HG03439 (cell line): ENCODE measurements around the gene CFAP161.

Source experiments
- ATAC-seq: cut with Tn5 transposase; IDR thresholded peaks from one replicate; pipeline ENCODE4 v1.9.1; 2021; ENCODE audit warnings: mild to moderate bottlenecking, moderate library complexity; ENCODE audit not compliant: unreplicated experiment

Gene CFAP161

DNA sequence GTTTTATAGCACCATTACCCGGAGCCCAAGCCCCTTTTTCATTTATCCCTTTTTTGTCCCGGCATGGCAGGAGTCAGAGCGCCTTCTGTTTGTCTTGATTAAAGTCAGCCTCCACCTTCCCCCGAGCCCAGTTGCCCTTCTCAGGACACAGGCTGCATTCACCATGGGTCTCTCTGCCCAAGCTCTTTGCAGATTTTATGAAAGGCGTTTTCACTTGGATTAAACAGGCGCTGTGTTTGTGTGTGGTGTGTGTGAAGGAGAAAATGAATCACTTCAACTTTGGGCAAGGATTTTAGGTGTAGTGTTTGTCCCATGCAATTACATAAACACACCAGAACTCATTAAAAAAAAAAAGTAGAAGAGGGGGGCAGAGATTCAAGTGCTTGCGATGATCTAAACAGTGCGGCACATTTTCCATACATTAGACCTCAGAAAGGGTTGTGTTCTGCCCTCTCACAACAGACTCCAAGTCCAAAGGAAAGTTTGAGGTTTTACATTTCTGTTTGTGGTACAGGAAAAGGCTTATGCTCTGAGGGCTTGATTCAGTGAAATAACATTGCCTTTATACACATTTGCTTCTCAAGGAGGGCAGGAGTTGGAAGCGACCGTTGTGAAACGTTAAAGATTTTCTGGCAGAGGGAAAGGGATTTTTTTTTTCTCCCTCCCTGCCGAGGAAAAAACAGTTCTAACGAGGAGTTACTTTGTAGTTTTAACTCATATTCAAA is 48.1 kb downstream of the CFAP161 start:
- ATAC-seq, result no peak

DNA sequence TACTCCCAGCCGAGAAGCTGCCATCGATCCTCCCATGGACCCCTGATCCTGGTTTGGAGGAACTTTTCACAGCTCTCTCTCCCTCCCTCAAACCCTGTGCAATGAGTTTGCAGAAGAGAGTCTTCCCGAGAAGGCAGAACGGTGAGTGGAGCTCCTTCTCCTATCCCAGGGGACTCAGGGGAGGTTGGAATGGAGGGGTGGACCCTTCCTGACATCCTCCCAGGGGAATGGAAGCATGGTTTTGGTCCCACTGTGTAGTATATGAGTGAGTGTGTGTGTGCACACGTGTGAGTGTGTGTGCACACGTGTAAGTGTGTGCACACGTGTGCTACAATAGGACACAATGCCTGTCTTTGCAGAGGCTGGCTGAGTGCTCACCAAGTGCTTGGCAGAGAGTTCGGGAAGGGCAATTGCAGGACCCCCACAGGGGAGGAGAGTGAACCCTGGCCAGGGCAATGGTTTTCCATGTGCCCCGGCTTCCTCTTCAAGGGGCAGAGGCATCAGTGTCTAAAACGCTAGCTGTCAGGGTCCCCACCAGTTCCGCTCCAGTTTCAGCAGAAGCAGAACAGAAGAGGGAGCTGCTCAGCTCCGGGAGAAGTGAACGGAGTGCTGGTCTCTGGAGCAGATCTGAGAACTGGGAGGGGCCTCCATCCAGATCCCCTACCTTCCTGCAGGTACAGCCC is 48.8 kb downstream of the CFAP161 start:
- ATAC-seq, result no peak

DNA sequence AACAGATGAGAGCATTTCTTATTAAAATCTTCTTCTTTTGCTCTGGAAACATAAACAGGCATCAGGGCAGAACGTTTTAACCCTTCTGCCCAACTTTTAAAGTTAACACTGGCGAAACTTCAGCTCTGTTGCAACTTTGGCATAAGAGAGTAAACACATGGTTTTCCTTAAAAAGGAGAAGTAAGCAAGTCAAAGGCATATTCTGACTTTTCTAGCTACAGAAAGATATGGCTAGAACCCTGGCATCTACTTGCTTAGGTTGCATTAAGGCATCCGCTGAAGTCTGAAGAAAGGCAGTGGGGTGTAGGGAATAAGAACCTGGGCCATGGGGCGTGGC is 49.3 kb downstream of the CFAP161 start:
- ATAC-seq, result no peak

DNA sequence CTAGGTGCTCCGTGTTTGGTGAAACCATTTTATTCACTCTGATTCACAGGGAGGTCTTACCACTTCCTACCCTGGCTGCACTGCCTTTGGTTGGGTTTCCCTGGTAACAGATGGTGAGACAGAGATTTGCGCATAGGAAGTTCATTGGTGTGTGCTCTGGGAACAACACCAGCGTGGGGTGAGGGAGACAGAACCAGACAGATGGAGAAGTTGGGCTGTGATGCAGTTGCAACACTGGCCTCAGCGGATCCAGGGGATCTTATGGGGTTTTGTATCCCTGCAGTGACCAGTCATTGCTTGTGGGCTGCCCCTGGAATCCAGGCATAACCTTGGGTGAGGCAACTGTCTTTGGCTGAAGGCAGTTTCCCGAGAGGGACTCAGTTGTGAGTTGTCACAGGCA is 50.1 kb downstream of the CFAP161 start:
- no peak for ATAC-seq

DNA sequence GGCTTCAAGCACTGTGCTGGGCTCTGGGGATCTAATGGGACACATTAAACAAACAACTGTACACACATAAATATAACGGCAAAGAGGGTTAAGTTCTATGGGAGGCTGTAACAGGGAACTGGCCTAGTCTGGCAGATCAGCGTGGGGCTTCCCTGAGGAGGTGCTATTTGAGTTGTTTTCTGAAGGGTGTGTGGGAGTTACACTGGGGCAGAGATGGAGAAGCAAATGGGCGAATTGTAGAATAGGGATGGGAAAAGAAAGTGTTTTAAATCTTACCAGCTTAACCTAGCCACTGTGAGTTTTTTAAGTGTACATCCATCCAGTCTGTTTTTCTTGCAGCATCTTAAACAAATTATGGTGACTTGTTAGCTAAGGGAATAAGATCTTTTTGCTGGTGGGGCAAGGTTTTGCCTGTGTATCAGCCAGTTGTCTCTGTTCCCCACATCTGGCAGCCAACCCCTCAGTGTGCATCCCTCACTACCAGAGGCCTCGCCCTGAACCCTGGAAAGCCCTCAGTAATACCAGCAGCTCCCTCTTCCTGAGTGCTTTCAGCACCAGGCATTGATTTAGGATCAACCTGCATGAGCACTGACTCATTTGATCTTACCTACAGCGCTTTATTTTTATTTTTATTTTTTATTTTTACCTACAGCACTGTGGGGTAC is 51.7 kb downstream of the CFAP161 start:
- ATAC-seq, result no peak

DNA sequence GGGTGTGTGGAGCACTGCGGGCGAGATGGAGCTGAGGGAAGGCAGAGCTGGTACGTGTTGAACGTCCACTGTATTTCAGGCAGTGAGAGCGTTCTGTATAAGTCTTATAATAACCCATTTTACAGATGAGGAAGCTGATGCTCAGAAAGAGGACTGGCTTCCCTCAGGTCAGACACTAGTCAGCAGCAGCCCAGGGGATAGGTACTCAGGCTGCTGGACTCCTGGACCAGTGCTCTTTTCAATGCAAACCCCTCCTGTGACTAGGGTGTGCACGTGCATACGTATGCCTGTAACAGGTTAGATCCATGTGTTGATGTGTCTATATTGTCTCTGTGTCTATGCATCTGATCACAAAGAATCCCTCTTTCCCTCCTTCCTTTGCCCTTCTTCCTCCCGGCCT is 54.3 kb downstream of the CFAP161 start:
- ATAC-seq, result no peak

DNA sequence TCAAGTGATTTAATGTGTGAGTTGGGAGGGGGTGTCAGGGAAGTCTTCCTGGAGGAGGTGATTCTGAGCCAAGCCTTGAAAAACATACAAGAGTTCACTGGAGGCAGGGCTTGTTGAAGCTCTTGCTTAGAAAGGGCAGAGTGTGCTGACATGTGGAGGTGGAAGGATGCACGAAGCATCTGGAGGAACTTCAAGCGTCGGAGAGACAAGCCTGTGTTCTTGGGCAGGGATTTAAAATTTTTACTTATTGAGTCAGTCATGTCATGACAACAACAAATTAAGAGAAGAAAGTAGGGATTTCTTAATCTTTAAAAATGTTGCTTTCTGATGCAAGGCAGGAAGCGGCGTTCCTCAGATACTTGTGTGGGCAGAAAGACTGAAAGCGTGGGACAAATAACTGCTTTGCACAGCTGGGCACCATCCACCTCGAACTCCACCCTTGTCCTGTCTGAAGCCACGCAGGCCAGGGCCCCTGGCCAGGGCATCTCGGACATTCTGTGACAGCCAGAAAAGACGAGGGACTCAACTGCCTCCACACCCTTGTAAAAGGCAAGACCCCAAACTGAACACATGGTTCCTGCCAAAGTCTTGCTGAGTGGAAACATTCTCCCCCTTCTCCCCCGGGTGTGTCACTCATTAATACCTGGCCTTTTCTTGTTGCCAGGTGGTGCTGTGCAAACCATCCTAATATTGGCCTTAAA is 55.7 kb downstream of the CFAP161 start:
- no peak for ATAC-seq

DNA sequence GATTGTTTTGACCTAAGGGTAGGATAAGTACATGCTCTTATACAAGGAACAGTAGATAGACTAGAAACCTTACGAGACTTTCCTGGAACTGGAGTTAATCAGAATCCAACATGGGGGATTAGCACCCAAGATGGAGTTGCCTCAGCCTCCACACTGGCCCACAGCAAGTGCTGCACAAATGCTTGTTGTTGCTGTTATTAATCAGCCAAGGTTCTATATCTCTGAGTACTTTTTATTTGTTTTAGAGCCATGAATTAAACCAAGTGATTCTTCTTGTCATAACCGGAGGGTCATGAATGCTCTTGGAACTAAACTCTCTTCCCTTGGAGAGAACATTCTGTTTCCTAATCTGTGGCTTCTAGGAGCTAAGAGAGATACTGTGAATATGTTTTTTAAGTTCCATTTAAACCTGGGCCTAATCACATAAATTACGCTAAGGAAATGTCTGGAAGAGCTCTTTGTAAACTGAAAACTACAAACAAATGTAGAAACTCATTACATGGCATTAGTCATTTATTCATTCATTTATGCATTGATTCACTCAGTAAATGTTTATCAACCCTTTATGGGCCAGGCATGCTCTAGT is 56.9 kb downstream of the CFAP161 start:
- no peak for ATAC-seq

DNA sequence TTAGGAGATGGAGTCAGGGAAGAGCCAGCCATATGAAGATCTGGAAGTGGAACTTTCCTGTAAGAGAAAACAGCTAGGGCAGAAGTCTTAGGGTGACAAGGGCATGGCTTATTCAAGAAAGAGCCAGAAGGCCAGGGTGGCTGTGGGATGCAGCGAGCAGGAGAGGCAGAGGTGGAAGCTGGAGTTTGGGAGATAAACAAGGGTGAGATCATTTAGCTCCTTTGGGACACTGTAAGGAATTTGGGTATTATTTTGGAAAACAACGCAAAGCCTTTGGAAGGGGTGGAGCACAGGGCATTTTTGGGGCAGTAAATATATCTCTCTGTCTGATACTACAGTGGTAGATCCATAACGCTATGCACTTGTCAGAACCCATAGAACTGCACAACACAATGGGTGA is 57.6 kb downstream of the CFAP161 start:
- ATAC-seq, result no peak

DNA sequence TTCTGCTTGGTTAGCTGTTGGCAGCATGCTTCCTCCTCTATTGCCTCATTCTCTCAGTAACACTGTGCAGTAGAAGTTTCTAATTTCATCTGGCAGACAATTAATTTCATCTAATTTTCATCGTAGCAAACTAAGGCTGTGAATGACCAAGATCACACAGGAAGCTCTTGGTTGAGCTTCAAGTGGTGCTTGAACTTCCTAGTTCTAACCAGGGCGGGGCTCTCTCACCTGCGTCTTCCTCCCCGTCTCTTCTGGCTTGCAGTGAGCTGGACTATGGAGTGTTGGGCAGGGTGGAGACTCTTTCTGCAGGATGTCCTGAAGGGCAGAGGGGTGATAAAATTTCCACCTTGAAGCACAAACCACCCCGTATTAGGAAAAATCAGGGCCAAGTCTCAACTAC is 60.7 kb downstream of the CFAP161 start:
- no peak for ATAC-seq

DNA sequence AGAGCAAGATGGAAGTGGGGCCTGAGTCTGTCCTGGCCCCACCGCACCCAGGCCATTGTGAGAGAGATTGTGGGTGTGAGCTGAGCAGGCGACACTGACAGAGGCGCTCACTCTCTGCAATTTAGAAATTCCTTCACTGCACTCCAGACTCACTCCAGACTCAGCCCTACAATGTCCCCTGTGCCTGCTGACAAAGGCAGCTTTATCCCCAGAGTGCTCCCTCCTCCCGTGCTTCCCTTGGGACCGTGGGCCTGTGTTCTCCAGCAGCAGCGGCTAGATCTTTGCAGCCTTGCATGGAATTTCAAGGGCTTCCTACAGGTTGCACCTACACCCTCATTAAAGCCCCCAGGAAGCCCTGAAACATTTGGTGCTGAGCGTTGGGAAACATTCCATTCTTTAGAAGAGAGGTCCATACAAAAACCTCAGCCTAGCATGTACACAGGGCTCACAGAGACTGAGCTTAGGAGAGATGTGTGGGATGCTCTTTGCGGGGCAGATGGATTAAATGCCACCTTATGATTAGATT is 61.3 kb downstream of the CFAP161 start:
- no peak for ATAC-seq

DNA sequence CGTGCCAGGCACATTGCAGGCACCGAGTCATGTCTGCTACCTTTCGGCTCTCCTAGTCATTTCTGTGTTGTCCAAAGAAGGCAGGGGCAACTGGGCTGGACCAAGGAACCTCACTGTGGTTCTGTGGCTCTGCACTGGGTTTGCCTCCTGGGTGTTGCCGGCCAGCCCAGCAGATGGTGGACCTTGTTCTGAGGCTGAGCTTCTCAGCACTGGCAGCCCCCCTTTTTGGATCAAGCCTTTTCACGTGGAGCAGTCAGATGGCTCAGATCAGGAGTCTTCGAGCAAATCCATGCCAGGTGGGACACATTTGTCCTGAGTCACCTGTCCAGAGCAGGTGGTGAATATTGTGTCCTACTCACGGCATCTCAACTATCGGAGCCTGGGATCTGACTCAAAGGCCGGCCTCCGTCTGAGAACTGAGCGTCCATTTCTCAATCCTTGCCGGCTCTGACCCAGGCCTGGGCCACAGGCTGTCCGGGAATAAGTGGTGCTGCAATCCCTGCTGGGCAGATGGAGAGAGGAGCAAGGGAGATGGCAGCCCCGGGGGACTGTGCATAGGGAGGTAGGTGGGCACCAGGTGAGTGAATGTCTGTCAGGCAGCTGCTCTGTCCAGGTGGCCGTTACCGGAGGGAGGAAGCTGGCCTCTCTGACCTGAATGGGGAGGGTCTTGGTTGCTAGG is 62.6 kb downstream of the CFAP161 start, which contains the start of gene IL16:
TSS of gene IL16 (plus strand) at position 304 of the 679 bp plus-strand sequence. CDS start 28,521 bp downstream, outside the sequence.
- no peak for ATAC-seq

DNA sequence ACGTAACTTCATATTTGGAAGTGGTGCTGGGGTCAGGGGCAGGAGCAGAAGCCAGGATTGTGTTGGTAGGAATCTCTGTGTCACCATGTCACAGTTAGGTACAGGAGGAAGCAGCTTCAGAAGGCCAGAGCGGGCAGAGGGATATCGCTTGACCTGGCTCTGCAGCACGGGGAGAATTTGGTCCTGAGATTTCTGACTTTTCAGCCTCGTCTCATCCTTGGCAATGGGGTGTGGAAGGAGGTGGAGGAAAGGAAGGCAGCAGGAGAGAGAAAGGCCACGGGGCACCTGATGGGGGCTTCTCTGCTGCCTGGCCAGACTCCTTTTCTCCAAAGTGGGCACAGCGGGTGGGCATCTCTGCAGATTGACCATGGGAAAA is 63.2 kb downstream of the CFAP161 start:
- no peak for ATAC-seq

DNA sequence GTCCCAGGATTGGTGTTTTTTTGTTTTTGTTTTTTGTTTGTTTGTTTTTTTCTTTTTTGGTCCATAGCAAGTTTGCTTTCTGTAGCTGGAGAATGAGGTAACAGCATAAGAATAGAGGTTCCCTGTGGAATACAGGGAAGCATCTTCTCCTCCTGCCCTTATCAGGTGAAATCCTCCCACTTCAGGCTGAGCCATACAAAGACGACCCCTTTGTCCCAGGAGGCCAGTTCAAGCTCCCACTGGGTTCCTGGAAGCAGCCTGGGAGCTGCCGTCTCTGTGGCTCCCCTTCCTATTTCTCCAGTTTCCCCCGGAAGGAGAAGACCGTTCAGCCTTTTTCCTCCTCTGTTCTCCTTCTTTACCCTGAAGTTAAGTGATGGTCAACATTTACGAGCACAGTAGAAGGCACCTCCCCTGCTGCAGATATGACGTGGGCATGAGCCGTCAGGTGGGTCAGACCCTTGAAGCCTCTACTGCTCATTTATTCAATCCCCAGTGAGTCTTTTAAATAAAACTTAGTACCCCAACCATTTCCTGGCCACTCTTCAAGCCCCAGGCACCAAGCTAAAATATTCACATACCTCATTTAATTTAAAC is 63.7 kb downstream of the CFAP161 start:
- ATAC-seq, result no peak
